ENCODE results near the gene E2F2. TPM values are rescaled to one million over a fixed set of nuclear protein-coding genes. Genes with fewer than 3 reads are reported as not detected.

E2F2 gene
- total and polyA plus RNA-seq, 7 experiments from 2014 or later: 0.14 to 65.7 (median 2.5) TPM; not detected in 3

- POLR2A ChIA-PET: no interaction called here
- Histone ChIP-seq H3K27me3 (ENCODE audit: control insufficient read depth in 2 of 2, insufficient read depth in 2 of 2, low read length in 2 of 2) (no peaks in the 10 kb centered on the region), H3K4me1 (ENCODE audit: control insufficient read depth in 2 of 2, insufficient read depth in 2 of 2, low read length in 2 of 2) (no peaks in the 10 kb centered on the region), H3K4me3 (ENCODE audit: low read length) (no peak overlapping the region), H3K9me3 (ENCODE audit: control insufficient read depth in 2 of 3, low read length in 3 of 3) (no peaks in the 10 kb centered on the region), H3K36me3 (ENCODE audit: control insufficient read depth in 2 of 3, insufficient read depth in 3 of 3, low read length in 3 of 3) (no peaks in the 10 kb centered on the region), H3K27ac (ENCODE audit: low read depth, low read length) (no peak overlapping the region)
- H3K36me3 Mint-ChIP-seq: peaks cover 0 to 32% (median 0%) of the 10 kb centered on the region in 5 donors
- DNase-seq (no peak), ATAC-seq (no peak)
- CTCF ChIA-PET: interaction anchor here (2.1 kb wide), 1 partner anchor 20 kb away, joined by 6 read pairs; no protein-coding TSS in a partner anchor
- H3K4me1 Mint-ChIP-seq: peaks cover 0 to 8% (median 3%) of the 10 kb centered on the region in 7 donors
- no peaks in the 10 kb centered on the region for H3K9me3 Mint-ChIP-seq
- peak overlapping the region in 1 of 9 donors; percentile 18 for H3K27ac Mint-ChIP-seq
- H3K4me3 Mint-ChIP-seq: no peak overlapping the region
- intact Hi-C loops (cut with micrococcal nuclease): no loop called here
- no peaks in the 10 kb centered on the region for H3K27me3 Mint-ChIP-seq
Measured at GRCh38 chr1:23517581-23517980, 13.5 kb downstream of the E2F2 start.

GRCh38 chr1:23515905-23516304 lies 15.1 kb downstream of the E2F2 start:
- Histone ChIP-seq H3K4me3 (ENCODE audit: low read length) (no peak overlapping the region), H3K4me1 (ENCODE audit: control insufficient read depth in 2 of 2, insufficient read depth in 2 of 2, low read length in 2 of 2) (no peaks in the 10 kb centered on the region), H3K27me3 (ENCODE audit: control insufficient read depth in 2 of 2, insufficient read depth in 2 of 2, low read length in 2 of 2) (no peaks in the 10 kb centered on the region), H3K36me3 (ENCODE audit: control insufficient read depth in 2 of 3, insufficient read depth in 3 of 3, low read length in 3 of 3) (no peaks in the 10 kb centered on the region), H3K27ac (ENCODE audit: low read depth, low read length) (no peak overlapping the region), H3K9me3 (ENCODE audit: control insufficient read depth in 2 of 3, low read length in 3 of 3) (no peaks in the 10 kb centered on the region)
- no peaks in the 10 kb centered on the region for H3K9me3 Mint-ChIP-seq
- CTCF ChIA-PET: interaction anchor here (0.8 to 1.3 kb wide), 6 partner anchors 9 to 29 kb away, joined by 3 to 4 read pairs (median 3); no protein-coding TSS in a partner anchor
- no peaks in the 10 kb centered on the region for H3K27me3 Mint-ChIP-seq
- peaks cover 0 to 27% (median 0%) of the 10 kb centered on the region in 5 donors for H3K36me3 Mint-ChIP-seq
- peaks cover 0 to 4% (median 0%) of the 10 kb centered on the region in 7 donors for H3K4me1 Mint-ChIP-seq
- H3K4me3 Mint-ChIP-seq: no peak overlapping the region
- POLR2A ChIA-PET: interaction anchor here (0.6 to 0.8 kb wide), 2 partner anchors 10 to 17 kb away, joined by 3 read pairs; no protein-coding TSS in a partner anchor
- ATAC-seq (no peak), DNase-seq (no peak)
- peak overlapping the region in 1 of 9 donors; percentile 34 for H3K27ac Mint-ChIP-seq
- intact Hi-C loops (cut with micrococcal nuclease): no loop called here

- Mint-ChIP-seq H3K4me1 (peaks cover 0 to 5% (median 0%) of the 10 kb centered on the region in 7 donors), H3K4me3 (no peak overlapping the region), H3K27me3 (no peaks in the 10 kb centered on the region), H3K27ac (peak overlapping the region in 1 of 9 donors; percentile 45), H3K9me3 (no peaks in the 10 kb centered on the region), H3K36me3 (peaks cover 0 to 37% (median 0%) of the 10 kb centered on the region in 5 donors)
- Histone ChIP-seq H3K27me3 (ENCODE audit: control insufficient read depth in 2 of 2, insufficient read depth in 2 of 2, low read length in 2 of 2) (no peaks in the 10 kb centered on the region), H3K4me1 (ENCODE audit: control insufficient read depth in 2 of 2, insufficient read depth in 2 of 2, low read length in 2 of 2) (no peaks in the 10 kb centered on the region), H3K36me3 (ENCODE audit: control insufficient read depth in 2 of 3, insufficient read depth in 3 of 3, low read length in 3 of 3) (no peaks in the 10 kb centered on the region), H3K27ac (ENCODE audit: low read depth, low read length) (no peak overlapping the region), H3K4me3 (ENCODE audit: low read length) (no peak overlapping the region), H3K9me3 (ENCODE audit: control insufficient read depth in 2 of 3, low read length in 3 of 3) (no peaks in the 10 kb centered on the region)
- ATAC-seq: no peak
- POLR2A ChIA-PET: interaction anchor here (0.6 to 1.0 kb wide), 2 partner anchors 11 to 113 kb away, joined by 3 read pairs; no protein-coding TSS in a partner anchor
- no peak for DNase-seq
- CTCF ChIA-PET: interaction anchor here (0.9 to 2.1 kb wide), 5 partner anchors 13 to 31 kb away, joined by 3 to 9 read pairs (median 3); no protein-coding TSS in a partner anchor
- intact Hi-C loops (cut with micrococcal nuclease): no loop called here
Measured at GRCh38 chr1:23514111-23514679, 16.8 kb downstream of the E2F2 start.

- POLR2A ChIA-PET: interaction anchor here (0.6 kb wide), 1 partner anchor 21 kb away, joined by 3 read pairs; the partner anchor contains the start of gene E2F2
- H3K4me1 Mint-ChIP-seq: peaks cover 0 to 5% (median 0%) of the 10 kb centered on the region in 7 donors
- no peaks in the 10 kb centered on the region for H3K9me3 ChIP-seq (ENCODE audit: control insufficient read depth in 2 of 3, low read length in 3 of 3)
- H3K36me3 ChIP-seq (ENCODE audit: control insufficient read depth in 2 of 3, insufficient read depth in 3 of 3, low read length in 3 of 3): no peaks in the 10 kb centered on the region
- H3K4me1 ChIP-seq (ENCODE audit: control insufficient read depth in 2 of 2, insufficient read depth in 2 of 2, low read length in 2 of 2): no peaks in the 10 kb centered on the region
- H3K27me3 ChIP-seq (ENCODE audit: control insufficient read depth in 2 of 2, insufficient read depth in 2 of 2, low read length in 2 of 2): no peaks in the 10 kb centered on the region
- H3K4me3 Mint-ChIP-seq: no peak overlapping the region
- CTCF ChIA-PET: no interaction called here
- intact Hi-C loops (cut with micrococcal nuclease): no loop called here
- no peak overlapping the region for H3K27ac Mint-ChIP-seq
- no peaks in the 10 kb centered on the region for H3K27me3 Mint-ChIP-seq
- H3K4me3 ChIP-seq (ENCODE audit: low read length): no peak overlapping the region
- no peaks in the 10 kb centered on the region for H3K9me3 Mint-ChIP-seq
- DNase-seq: no peak
- no peak overlapping the region for H3K27ac ChIP-seq (ENCODE audit: low read depth, low read length)
- H3K36me3 Mint-ChIP-seq: peaks cover 0 to 20% (median 0%) of the 10 kb centered on the region in 5 donors
- no peak for ATAC-seq
Measured at GRCh38 chr1:23509896-23510295, 21.1 kb downstream of the E2F2 start.

- DNase-seq: no peak
- H3K27ac Mint-ChIP-seq: no peak overlapping the region
- no peaks in the 10 kb centered on the region for H3K4me1 ChIP-seq (ENCODE audit: control insufficient read depth in 2 of 2, insufficient read depth in 2 of 2, low read length in 2 of 2)
- intact Hi-C loops (cut with micrococcal nuclease): no loop called here
- ChIA-PET POLR2A (interaction anchor here (0.9 kb wide), 1 partner anchor 24 kb away, joined by 3 read pairs; the partner anchor contains the start of gene E2F2), CTCF (interaction anchor here (0.8 to 0.9 kb wide), 2 partner anchors 21 to 33 kb away, joined by 3 to 5 read pairs; no protein-coding TSS in a partner anchor)
- H3K9me3 ChIP-seq (ENCODE audit: control insufficient read depth in 2 of 3, low read length in 3 of 3): no peaks in the 10 kb centered on the region
- no peak for ATAC-seq
- H3K36me3 Mint-ChIP-seq: peaks cover 0 to 17% (median 0%) of the 10 kb centered on the region in 5 donors
- no peaks in the 10 kb centered on the region for H3K27me3 ChIP-seq (ENCODE audit: control insufficient read depth in 2 of 2, insufficient read depth in 2 of 2, low read length in 2 of 2)
- no peaks in the 10 kb centered on the region for H3K9me3 Mint-ChIP-seq
- peaks cover 0 to 6% (median 0%) of the 10 kb centered on the region in 5 donors for H3K27me3 Mint-ChIP-seq
- no peaks in the 10 kb centered on the region for H3K36me3 ChIP-seq (ENCODE audit: control insufficient read depth in 2 of 3, insufficient read depth in 3 of 3, low read length in 3 of 3)
- H3K27ac ChIP-seq (ENCODE audit: low read depth, low read length): no peak overlapping the region
- H3K4me3 ChIP-seq (ENCODE audit: low read length): no peak overlapping the region
- peaks cover 0 to 5% (median 0%) of the 10 kb centered on the region in 7 donors for H3K4me1 Mint-ChIP-seq
- H3K4me3 Mint-ChIP-seq: no peak overlapping the region
Measured at GRCh38 chr1:23506376-23507107, 24.5 kb downstream of the E2F2 start.

- no peak for DNase-seq
- no peak overlapping the region for H3K27ac ChIP-seq (ENCODE audit: low read depth, low read length)
- peaks cover 0 to 5% (median 0%) of the 10 kb centered on the region in 7 donors for H3K4me1 Mint-ChIP-seq
- H3K4me3 ChIP-seq (ENCODE audit: low read length): no peak overlapping the region
- H3K27me3 Mint-ChIP-seq: peaks cover 0 to 8% (median 0%) of the 10 kb centered on the region in 5 donors
- no peaks in the 10 kb centered on the region for H3K4me1 ChIP-seq (ENCODE audit: control insufficient read depth in 2 of 2, insufficient read depth in 2 of 2, low read length in 2 of 2)
- ChIA-PET POLR2A (interaction anchor here (0.7 to 0.9 kb wide), 3 partner anchors 10 to 308 kb away, joined by 3 read pairs; partner anchors contain the start of gene E2F2), CTCF (interaction anchor here (0.9 kb wide), 1 partner anchor 22 kb away, joined by 3 read pairs; no protein-coding TSS in a partner anchor)
- intact Hi-C loops (cut with micrococcal nuclease): no loop called here
- no peaks in the 10 kb centered on the region for H3K9me3 ChIP-seq (ENCODE audit: control insufficient read depth in 2 of 3, low read length in 3 of 3)
- H3K36me3 Mint-ChIP-seq: peaks cover 0 to 14% (median 0%) of the 10 kb centered on the region in 5 donors
- ATAC-seq: no peak
- H3K9me3 Mint-ChIP-seq: no peaks in the 10 kb centered on the region
- H3K27me3 ChIP-seq (ENCODE audit: control insufficient read depth in 2 of 2, insufficient read depth in 2 of 2, low read length in 2 of 2): no peaks in the 10 kb centered on the region
- H3K4me3 Mint-ChIP-seq: no peak overlapping the region
- no peaks in the 10 kb centered on the region for H3K36me3 ChIP-seq (ENCODE audit: control insufficient read depth in 2 of 3, insufficient read depth in 3 of 3, low read length in 3 of 3)
- no peak overlapping the region for H3K27ac Mint-ChIP-seq
Measured at GRCh38 chr1:23505851-23506250, 25.2 kb downstream of the E2F2 start.
